GM21515 (cell line): ENCODE results near the gene SH3D19.

Experiments
- ATAC-seq: cut with Tn5 transposase; IDR thresholded peaks from one replicate; pipeline ENCODE4 v1.9.1; 2021; ENCODE audit not compliant: unreplicated experiment

Gene SH3D19

DNA sequence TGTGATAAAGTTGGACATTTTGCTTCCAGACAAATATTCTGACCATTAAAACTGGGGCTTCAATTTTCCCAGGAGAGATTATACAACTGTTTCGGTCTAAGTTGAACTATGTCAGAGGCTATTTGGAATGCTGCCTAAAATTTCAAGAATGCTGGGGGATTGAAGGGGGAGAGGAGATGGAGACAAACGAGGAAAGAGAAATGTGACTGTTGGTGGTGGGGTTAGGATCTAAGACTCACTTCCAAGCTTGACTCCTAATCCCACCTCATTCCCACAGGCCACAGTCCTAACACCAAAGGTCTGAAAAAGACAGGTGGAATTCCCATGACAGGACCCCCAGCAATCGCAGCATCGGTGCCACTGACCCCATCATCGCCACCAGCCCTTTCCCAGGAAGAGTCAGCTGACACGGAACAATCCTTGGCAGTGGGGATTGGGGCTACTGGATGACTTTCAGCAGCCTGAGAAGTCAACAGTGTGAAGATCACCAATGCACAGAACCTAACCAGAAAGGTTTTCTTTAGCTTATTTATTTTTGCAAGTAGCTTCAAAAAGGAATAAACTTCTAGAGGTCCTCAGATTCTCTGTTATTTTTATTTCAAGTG, 122.5 kb downstream of the SH3D19 start:
- no peak for ATAC-seq

DNA sequence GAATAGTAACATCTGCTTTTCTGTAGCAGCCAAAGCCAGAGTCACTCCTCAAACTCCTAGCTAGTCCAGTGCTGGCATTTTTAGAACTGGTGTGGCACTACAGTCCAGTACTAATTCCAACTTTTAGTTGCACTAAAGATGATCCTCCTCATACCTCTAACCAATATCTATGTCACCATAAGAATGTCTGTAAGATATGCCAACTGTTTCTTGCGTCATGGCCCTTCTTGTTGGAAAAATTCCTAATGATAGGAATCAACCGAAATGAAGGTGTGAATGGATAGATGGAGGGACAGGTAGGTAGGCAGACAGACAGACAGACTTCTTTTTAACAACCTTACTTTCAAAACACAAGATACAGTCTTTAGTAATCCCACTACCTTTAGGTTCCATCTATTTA, 123.0 kb downstream of the SH3D19 start:
- no peak for ATAC-seq

DNA sequence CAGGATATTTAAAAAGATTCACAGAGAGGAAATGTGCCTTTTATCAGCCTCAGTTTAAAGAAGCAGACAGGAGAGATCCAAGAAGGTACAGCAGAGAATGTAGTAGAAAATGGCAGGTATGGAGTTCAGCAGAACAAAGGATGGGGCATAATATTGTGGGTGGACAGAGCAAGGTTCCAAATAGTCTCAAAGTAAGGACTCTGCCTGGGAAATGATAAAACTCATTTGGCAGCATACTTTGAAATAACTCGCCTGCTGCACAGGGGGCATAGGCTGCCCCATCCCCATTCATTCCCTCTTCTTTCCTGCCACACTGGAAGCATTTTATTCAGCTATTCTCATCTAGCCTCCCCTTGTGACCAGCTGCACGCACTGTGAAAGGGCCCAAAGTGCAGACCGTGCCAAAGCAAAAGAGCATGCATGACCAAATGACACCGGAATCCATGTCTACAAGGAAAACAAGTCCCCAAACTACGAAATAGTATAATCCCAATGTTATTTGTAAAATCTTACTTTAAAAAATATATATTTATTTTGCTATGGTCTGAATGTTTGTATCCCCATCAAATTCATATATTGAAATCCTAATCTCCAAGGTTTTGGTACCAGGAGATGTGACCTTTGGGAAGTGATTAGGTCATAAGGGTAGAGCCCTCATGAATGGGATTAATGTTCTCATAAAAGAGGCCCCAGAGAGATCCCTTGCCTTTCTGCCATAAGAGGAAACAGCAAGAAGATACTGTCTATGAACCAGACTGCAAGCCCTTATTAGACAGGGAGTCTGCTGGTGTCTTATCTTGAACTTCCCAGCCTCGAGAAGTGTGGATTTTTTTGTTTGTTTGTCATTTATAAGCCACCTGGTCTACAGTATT, 125.8 kb downstream of the SH3D19 start:
- ATAC-seq = no peak

DNA sequence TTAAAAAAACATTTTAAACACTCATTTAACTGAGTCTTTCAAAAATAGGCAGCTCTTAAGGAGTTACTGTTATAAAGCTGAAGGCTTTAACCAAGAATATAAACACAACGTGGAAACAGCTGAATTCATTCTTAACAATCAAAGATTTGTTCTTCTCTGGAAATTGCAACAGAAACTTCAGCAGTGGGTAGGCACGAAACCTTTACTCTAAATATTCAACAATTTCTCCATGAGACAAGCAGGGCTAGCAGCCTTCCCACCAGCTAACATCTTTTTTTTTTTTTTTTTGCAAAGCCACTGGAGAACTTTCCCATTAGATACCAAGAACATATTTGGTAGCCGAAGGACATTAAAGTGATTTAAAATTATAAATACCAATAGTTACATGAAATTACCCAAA, 126.7 kb downstream of the SH3D19 start:
- no peak for ATAC-seq

DNA sequence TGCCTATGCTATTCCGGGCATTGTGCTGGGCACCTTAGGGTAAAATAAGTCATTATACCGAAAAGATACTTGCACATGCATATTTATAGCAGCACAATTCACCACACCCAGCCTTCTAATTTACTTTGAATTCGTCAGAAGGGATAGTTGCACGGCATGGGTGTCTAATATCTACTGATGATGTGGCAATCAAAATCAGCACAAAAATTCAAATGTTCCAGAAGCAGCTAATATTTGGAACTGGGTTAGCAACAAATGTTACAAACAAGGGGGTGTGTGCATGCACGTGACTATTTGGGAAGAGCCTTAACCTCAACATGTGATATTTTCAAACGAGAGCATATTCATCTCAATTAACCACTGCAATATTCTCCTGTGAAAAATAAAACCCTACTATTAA, 128.2 kb downstream of the SH3D19 start:
- no peak for ATAC-seq

DNA sequence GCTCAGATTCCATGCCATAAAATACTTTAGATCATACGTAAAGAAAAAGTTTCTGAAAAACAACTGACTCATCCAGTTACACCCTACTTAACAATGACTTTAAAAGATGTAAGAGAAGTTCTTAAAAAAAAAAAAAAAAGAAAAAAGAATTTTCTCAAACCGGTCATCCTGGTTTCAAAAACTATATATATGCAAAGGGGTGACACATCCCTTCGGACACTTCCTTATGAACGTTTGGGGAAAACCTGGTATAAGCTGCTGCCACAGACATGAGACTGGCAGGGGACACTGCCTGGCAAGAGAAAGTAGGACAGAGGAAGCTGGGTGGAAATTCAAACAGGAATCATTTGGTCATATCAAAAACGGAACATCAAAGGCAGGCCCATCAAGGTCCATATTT, 129.6 kb downstream of the SH3D19 start:
- ATAC-seq = no peak

DNA sequence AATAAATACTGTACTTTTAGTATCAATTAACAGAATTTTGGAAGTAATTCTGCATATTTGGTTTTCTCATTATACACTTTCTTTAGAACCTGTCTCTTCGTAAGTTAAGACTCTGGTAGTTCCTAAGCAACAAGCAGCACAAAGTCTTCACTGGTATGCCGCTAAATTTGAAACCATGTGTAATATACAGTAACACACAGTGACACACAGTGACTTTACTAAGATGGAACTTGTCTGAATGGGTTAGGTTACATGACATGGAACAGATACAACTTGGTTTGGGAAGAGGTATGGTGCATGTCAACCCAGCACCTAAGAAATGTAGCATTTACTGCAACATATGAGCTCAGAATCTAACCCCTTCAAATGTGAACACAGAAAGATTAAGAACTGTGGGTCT, 132.0 kb downstream of the SH3D19 start:
- ATAC-seq = no peak

DNA sequence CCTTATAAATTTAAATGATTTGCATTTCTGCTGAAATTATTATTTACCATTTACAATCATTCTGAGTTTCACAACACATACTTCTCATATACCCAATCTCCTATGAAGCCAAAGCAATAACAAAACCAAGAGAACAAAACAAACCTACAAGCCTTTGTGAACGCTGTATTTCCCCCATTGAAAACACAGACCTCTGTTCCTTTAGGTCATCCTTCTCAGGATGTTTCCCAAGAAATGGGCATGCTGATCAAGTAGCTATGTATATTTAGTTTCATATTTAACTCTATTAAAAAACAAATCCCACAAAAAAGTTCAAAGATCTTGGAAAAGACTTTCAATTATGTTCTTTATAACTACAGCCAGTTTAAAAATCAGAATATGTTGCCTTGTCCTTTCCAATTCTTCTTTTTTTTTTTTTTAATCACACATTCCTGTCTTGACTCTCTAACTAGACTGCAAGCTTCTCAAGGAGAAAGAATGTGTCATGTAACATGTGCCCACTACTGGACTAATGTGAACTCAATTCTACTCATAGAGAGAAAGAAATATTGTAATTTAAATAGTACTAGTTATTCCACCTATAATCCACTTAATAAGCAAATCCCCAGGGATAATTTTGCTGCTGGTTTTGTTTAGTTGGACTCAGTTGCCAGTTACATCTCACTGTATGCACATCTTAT, 132.7 kb downstream of the SH3D19 start:
- no peak for ATAC-seq

DNA sequence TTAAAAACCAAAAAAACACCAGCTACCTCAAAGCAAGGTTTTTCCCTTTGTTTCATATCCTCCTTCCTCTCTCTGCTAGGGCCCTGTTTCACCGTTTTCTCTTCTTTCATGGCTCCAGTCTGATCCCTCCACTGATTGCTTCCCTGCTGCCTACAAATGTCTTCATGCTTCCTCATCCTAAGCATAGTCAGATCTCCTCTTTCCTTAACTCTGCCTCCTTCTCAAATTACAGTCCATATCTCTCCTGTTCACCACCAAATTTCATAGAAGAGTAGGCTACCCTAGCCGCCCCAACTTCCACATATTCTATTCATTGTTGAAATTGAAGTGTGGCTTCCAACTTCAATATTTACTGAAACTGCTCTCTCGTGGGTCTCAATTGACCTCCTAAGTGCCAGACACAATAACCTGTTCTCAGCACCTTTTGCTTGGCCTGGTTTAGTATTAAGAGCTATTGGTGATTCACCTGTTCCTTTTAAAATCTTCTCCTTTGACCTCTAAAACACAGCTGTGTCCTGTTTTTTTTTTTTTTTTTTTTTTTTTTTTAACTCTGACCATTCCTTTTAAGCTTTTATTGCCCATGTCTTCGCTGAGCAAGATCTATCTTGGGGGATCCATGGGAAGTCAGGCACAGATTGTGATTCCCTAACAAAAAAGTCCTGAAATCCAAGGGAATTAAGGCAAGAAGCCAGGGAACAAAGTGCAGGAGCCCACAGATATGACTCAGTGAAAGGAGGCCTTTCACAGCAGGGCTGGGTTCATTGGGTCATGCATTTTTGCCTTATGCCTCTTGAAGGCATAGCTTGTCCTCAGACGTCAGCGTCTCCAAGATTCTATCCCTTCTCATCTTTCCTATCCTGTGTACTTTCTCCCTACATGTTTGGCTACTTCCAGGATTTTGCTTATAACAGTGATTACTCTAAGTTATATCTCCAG, 140.6 kb downstream of the SH3D19 start:
- ATAC-seq = no peak

DNA sequence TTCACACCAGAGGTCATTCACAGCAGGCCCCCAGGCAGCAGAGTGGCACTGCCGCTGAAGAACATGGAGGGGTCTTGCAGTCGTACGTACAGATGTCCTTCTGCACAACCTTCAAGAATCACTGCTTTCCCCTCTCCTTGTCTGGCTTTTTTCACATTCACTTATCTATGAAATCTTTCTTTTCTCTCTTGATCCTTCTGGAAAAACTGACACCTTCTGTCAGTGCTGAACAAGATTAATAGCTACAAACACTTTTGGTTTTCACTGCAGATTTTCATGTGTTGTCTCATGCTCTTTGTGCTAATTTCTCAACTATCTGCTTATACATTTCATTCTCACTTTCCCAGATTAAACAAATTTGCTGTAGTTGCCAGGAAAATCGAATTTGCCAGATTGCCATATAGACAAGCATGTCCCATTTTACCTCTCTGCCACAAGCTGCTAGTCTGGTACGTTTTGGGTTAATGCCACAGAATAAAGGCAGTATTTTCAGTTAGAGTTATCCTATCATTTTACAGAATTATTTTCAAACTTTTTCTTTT, 142.9 kb downstream of the SH3D19 start:
- no peak for ATAC-seq

DNA sequence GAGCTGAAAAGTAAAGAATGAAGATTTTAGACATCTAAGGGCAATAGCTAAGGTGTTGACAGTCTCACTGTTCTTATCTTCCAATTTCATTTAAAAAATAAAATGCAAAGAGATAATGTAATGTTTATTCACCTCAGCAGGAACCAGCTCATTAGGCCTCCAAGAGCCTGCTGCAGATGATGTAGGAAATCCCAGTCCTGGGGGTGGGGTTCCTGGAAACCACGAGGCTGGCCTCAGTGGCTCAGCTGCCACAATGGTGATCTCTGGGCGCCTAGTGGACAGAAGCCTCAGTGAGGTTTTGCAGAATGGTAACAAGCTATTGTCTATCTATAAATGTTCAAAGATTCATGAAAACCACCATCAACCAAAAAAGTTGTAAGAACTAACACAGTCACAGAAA, 148.7 kb downstream of the SH3D19 start:
- ATAC-seq = no peak

DNA sequence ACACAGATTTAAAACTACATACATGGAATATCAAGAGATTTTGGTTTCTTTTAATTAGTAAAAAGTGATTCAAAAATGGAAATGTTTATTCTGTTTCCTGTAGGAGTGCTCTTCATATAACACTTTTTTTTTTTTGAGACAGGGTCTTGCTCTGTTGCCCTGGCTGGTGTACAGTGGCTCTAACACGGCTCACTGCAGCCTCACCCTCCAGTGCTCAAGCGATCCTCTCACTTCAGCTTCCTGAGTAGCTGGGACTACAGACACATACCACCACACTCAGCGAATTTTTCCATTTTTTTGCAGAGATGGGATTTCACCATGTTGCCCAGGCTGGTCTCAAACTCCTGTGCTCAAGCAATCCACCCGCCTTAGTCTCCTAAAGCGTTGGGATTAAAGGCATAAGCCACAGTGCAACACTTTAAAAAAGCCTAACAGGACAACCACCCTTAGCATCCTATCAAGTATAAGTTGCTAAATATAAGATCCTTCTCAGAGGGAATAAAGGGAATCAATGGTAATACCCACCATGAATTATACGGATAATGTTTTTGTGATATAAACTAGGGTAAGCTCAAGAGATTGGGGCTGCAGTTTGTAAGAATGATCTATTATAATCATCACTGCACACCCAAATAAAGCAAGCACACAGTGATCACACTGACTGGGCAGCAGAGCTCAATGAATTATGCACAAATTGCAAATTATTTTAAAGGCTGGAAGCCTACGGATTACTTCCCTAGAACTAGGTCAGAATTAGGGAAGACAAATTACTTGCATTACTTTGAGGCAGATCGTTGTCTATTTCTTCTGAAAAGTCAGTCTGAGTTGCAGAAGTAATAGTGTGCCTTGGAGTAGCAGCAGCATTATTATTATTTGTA, 149.4 kb downstream of the SH3D19 start:
- no peak for ATAC-seq

DNA sequence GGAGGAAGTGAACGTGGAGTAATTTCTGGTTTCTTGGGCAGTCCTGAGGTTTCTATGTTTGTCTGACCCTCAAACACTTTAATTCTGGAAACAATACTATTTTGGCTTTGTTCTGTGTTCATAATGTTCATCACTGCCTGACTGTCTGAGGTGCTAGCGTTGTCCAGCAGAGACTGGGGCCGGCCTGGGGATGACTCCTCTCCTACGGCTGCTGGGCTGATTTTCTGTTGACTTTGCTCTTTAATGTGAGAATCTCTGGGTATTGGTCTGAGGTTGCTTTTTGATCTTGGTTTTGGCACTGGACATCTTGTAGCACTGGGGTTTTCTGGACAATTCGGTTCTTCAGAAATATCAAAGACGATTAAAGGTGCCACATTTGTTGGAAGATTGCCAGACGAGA, 150.2 kb downstream of the SH3D19 start:
- ATAC-seq = no peak

DNA sequence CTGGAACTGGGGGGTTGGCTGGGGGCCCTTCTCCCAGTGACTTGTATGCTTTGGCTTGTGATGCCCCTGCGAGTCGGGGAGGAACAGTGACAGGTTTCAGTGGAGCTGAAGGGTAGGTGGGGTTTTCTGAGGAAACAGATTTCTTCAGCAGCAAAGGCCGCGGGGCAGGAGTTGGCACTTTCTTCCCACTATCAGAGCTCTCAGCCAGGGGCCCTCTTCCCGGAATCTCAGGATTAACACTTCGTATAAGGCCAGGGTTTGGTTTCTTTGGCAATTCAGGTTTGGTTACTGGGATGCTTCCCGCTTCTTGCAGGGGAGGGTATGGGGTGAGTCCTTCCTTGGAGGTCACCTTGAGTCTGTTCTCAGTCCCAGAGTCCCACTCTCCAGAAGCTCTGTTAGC, 150.6 kb downstream of the SH3D19 start:
- no peak for ATAC-seq

DNA sequence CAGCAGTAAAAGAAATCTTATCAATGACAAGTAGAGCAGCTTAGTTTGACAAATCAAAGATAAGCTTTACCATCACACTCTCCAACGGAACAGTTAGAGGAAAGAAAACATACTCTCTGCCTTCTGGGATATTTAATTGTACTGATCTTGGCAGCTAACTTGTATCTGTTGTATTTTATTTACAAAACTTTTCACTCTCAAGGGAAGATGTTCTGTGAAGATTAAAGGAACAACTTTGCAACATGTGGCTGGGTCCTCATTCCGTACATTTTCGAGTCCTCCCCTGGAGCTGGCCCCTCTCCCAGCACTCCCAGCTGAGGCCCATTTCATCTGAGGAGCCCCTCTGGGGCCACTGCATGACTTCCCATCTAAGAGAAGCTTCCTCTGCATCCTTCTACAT, 151.5 kb downstream of the SH3D19 start:
- no peak for ATAC-seq

DNA sequence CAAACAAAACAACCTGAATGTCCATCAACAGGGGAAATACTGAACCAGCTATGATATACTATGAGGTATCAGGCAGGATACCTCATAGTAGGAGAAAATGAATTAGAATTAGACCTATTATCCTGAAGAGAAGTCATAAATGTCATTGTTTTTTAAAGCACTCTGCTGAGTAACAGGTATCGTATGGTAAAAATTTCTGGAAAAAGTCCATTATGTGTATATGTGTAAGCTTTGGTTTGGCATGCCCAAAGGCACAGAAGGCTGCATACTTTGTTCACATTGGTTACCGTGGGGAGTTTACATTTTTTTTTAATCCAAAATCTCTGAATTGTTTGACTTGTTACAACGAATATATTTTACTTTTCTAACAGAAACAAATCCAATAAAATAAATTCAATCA, 155.5 kb downstream of the SH3D19 start:
- ATAC-seq = no peak

DNA sequence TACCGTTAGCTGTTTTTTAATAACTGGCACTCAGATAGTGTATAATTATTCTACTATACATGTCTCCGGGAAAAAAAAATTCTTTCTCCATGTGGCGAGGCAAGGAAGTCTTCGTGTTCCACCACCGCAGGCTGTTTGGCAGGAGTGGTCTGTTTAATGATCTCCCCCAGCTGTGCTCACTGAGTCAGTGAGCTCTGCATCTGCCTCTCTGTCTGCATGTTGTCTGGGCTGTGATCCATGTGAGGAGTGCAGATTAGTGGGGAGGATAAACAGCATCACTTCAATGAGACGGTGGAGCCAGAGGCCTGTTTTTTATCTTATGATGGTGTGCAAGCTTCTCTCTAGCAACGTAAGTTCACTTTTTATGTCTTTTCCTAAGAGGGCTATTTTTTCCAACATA, 156.2 kb downstream of the SH3D19 start:
- ATAC-seq = no peak

DNA sequence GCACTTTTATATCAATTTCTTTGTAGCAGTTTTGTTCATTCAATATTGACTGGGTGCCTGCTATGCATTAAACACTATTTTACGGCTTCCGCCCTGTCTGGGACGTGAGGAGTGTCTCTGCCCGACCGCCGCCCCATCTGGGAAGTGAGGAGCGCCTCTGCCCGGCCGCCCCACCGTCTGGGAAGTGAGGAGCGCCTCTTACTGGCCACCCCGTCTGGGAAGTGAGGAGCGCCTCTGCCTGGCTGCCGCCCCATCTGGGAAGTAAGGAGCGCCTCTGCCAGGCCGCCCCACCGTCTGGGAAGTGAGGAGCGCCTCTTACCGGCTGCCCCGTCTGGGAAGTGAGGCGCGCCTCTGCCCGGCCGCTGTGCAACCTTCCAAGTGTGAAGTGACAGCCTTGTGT, 157.8 kb downstream of the SH3D19 start:
- ATAC-seq = no peak

DNA sequence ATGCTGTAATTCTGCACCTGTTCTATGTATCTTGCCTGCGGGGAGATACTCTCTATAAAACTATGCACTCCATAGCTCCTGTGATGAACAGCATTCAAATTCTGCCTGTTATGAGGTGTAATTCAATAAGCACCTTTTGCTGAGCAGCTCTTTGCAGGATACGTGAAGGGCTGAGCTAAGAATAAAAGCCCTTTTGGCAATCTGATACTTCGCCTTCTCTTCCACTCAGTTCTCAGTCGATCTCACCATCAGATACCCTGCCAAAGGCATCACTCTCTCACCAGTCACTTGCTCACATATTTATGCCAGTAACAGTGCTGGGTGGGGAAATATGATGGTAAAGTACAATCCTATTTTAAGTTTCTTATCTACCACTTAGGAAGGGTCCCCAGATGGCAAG, 158.8 kb downstream of the SH3D19 start:
- no peak for ATAC-seq
